GM10847 (cell line): ENCODE data around the gene CPLANE2.

Source experiments
- POLR2A ChIP-seq: IDR thresholded peaks from 2 replicates; pipeline ENCODE4 v1.6.1; 2011; ENCODE audit not compliant: insufficient read length; ENCODE audit errors: extremely low read depth

Gene CPLANE2

DNA sequence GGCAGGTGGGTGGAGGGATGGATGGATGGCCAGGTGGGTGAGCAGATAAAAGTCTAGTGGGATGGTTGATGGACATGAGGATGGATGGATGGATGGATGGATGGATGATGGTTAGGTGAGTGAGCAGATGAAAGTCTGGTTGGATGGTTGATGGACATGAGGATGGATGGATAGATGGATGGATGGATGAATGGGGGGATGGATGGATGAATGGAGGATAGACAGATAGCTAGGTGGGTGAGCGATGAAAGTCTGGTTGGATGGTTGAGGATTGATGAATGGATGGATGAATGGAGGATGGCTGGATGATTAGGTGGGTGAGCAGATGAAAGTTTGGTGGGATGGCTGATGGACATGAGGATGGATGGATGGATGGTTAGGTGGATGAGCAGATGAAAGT is 15.5 kb downstream of the CPLANE2 start:
- no peak for TF ChIP-seq POLR2A

DNA sequence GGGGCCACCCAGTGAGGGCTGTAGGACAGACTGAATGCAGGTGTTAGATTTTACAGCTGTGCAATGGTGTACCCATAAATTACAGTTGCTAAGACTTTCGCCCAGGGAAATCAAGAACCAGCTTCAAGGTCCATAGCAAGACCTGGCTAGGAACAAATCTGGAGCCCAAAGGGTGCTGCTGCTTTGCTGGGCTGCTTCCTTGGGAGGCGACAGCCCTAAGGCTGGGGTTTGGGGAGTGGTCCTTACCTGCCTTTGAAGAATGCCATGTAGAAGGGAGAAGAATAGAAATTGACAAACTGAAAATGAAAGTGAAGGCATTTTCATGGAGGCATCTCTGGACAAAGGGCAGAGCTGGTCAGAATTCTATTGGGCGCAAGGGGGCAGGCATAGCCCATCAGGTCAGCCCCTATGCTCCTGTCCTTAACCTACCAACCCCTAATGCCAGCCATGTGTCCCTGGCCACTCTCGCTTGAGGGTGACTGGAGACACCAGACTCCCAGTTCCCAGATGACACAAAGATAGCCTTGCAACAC is 16.9 kb downstream of the CPLANE2 start:
- TF ChIP-seq POLR2A, result no peak

DNA sequence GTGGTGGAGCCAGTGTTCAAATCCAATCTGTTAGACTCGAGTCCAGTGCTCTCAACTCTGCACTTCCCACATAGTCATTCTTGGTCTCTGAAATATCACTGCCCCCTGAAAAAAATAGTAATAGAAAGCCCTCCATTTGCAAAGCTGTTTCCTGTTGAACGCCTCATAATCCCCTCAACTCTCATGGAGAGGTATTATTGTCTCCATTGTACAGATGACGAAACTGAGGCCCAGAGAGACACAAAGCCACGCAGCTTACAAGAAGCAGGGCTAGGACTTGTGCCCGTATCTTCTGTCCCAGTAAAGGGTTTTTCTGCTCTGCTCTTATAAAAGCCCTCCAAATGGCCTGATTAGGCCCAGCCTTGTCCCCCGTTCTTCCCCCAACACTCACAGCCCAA is 18.3 kb downstream of the CPLANE2 start:
- TF ChIP-seq POLR2A, result no peak

DNA sequence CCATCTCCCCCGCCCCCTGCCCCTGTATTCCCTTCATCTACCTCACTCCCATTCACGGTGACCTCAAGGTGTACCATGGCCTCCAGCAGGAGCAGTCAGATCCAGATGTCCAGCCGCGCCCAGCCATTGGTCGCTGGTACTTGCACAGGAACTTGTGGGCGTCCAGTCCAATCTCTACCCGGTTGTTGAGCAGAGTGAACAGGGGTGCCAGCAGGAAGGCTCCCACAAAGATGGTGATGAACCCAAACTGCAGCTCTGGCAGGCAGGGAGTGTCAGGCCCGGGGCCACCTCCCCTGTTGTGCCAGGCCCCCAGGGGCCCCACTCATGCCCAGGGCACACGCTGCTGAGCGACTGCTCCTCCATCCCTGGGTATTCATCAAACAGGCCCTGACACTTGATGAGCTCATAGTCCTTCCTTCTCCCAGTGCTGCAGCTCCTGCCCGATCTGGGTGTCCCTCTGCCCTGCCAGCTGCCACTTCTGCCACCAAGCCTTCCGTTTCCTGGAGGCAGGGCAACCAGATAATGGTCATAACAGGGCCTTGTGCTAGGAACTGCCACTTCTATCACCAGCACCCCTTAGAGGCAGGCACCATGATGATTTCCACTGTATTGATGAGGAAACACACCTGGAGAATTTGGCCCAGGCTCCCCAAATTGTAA is 18.8 kb downstream of the CPLANE2 start:
- no peak for TF ChIP-seq POLR2A

DNA sequence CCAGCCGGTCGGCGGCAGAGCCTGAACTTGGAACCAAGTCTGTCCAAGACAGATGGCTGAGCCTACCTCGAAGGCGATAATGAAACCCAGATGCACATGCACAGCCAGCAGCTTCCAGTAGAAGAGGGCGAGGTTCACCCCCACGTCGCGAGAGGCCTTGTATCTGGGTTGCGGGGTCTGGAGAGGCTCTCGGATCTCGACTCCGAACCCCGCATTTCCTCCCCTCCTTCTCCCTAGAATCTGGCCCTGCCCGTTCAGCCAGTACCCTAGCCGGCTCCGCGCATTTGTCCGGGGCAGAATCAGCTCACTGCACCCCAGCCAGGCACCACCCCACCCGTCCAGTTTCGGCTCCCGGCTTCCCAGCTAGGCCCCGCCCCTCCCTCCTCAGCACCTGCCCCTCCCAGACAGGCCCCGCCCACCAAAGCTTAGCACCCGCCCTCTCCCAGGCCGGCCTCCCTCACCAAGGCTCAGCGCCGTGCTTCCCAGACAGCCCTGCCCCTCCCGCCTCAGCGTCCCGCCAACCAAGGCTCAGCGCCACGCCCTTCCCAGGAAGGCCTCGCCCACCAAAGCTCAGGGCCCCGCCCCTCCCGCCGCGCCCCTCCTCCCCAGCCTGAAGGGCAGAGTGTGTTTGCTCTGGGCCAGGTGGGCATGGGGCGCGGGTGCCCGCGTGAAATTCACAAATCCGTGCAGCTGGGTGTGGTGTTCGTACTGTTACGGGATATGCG is 19.8 kb downstream of the CPLANE2 start:
- TF ChIP-seq POLR2A, result peak; percentile 16

DNA sequence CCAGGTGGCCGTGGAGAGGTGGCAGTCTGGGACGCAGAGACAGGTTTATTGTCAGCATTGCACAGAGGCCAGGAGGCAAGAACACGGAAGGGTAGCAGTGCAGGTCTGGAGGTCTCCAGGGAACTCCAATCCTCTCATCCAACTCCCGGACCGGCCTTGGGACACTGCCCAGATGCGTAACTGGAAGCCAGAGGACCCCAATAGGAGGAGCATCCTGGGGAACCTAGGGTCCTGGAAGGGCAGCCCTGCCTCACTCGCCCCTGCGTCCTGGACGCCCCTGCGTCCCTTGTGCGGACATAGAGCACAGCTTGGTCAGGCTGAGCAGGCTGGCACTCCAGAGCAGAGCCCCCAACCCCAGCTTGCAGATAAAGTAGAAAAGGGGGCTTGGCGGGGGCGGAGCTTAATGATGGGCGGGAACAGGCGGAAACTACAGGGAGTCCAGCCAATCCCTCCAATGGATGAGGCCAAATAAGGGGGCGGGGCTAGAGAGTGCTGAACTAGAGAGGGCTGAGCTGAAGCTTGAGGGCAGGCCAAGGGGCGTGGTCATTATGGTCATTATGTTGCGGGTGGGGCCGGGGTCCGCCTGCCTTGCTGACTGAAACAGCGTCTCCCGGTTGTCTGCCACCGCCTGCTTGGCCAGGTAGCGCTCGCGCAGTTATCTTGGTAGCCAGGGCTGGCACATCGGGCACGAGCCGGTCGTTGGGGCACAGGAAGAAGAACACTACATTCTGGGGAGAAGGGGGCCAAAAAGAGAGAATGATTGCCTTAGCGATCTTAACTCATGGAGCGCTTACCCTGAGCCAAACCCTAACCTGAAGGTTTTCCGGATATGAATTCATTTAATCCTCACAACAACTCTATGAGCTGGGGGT is 20.9 kb downstream of the CPLANE2 start:
- TF ChIP-seq POLR2A, result no peak

DNA sequence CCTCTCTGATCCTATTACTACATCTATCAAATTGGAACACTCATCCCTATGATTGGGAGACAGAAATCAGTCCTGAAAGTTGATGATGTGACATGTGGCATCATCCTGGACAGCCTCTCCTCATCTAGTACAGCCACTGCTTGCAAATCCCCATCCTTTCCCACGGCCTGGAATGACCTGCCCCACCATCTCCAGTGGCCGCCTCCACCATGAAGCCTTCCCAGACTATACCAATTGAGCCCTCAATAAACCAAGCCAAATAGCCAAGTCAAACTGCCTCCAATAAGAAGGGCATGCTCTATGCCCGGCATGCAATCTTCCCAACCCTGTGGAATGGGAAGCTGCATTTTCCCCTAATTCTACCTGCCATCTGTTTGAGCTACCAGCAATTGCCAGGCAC is 24.0 kb downstream of the CPLANE2 start:
- TF ChIP-seq POLR2A, result no peak

DNA sequence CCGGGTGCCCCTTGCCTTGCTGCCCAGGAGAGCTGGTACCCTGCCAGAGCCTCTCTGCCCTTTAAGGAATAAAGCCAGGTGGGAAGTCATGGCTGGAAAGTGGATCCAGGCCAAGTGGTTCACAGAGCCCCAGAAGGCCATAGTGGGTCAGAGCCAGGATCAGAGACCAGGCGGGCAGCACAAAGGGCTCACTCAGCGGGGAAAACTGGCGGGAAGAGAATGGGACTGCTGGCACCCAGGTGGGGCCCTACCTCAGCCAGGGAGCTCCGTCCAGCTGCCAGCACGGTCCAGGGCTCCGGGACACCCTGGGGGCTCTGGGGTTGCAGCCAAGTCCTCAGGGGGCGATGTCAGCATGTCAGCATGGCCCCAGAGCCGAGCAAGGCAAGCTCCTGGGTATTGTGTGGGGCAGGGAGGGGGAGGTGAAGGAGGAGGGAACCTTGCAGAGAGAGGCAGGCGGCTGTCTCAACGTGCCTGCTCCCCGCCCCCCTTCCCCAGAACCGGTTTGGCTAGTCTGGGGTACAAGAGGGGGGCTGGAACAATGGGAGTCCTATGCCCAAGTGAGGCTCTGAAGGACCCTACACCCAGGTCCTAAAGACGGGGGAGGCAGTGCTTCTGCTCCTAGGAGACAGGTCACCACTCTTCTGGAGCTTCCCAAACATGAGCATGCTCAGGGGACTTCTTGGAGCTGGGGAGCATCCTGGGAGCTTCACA is 24.6 kb downstream of the CPLANE2 start, which contains the start of gene ARHGEF19:
Gene ARHGEF19, minus strand, starts transcription at position 402 of the 711 bp plus-strand sequence. CDS start 3,598 bp downstream, outside the sequence.
- no peak for TF ChIP-seq POLR2A

DNA sequence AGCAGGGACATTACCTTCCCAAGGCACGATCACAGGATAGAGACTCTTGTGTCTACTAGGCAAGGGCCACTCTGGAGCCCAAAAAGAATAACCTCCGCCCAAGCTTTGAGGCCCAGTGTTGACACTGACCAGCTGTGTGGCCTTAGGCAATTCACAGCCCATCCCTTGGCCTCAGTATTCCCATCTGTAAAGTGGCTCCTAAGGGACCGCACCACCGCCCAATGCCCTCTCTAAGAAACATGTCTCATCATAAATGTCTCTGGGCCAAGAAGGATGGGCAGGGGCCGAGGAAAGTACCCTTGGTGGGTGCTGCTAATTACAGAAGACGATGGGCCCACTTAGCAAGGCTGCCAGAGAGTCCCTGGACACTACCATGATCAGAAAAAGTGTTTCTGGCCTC is 25.2 kb downstream of the CPLANE2 start:
- no peak for TF ChIP-seq POLR2A

DNA sequence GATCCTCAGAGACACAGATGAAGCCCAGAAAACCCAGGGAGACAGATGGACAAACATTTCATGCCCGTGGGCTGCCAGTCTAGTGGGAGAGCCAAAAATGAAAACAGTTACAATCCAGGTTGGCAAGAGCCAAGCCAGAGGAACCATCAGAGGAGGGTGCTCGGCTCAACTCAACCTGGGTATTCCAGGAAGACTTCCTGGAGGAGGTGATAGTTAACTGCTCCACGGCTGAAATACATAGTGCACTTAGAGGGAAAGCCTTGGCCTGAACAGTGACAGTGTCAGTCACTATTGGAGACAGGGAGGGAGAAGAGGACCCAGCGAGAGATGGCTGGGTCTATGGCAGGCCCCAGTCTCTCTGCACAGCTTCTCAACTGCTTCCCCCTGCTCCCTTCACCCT is 26.4 kb downstream of the CPLANE2 start:
- TF ChIP-seq POLR2A, result no peak

DNA sequence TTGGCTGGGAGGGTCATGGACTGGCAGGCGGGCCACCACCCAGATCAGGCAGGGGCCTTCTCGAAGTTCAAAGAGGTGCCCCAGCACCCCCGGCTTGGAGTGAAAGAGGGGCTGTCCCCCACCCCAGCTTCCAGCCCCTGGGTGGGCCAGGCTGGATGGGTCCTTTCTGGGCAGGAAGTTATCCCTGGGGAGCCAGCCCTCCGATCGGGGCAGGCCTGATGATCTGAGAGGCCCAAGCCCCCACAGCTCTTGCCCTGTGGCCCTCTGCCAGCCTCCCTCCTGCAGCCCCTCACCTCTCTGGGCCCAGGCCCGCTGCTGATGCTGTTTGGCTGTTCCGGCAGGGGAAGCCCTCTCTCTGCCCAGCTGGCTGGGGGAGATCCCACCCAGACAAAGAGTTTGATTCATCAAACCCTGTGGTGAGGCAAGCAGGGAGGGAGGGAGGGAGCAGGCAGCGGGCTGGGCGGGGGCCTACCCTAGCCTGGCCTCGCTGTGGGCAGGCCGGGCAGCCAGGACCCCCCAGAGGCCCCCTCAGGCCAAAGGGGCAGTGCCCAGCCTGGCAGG is 27.1 kb downstream of the CPLANE2 start:
- TF ChIP-seq POLR2A, result no peak

DNA sequence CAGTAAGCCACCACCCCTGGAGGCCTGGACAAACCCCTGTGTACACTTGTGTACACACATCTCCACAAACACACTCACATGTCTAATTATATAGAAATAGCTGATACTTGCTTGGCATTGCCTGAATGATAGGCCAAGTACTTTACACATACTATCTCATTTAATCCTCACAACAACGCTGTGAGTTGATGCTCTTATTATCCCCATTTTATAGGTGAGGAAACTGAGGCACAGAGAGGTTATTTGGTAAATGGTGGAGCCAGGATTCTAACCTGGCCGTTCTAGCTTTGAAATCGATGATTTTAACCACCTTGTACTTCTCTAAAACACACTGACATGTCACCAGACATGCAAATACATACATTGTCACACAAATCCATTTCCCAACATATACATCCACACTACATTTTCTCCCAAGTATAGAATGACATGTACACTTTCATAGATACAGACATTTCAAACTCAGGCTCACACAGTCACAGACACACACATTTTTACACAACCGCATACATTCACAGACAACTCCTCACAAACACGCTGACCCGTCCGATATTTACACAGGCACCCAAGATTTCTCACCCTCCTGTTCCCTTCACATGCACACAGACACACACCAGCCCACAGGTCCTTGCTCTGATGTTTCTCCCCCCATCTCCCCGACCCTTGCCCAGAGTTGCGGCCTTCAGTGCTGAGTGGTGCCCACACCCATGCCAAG is 27.7 kb downstream of the CPLANE2 start:
- no peak for TF ChIP-seq POLR2A

DNA sequence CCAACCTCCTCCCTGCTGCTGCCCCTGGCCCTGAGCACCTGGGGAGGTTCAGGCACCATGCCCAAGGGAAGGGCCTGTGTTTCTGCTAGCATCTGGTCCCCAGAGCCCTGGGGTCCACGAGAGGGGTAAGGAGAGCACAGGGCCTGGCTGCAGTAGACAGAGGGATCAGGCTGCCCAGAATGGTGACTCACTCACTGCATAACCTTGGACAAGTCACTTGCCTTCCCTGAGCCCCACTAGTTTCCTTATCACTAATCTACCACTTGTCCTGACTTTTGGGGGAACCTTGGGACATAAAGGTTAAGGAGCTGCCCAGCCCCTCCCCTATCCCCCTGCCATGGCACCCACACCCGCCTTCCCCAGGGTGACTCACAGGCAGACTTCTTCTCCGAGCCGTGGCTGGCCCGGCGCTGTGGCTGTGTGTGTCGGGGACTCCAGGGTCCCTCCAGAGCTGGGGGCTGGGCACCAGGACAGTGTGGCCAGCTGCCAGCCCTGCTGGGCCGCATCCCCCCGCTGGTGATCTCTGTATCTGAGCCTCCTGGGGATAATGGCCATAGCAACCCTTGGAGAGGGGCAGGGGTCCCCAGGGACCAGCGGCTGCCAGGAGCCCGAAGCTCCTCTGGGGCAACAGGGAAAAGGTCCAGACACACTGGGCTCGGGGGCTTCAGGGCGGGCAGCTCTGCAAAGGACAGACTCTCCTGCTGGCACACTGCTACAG is 28.6 kb downstream of the CPLANE2 start:
- TF ChIP-seq POLR2A, result no peak
